ENCODE measurements around the gene NUP43.

DNA sequence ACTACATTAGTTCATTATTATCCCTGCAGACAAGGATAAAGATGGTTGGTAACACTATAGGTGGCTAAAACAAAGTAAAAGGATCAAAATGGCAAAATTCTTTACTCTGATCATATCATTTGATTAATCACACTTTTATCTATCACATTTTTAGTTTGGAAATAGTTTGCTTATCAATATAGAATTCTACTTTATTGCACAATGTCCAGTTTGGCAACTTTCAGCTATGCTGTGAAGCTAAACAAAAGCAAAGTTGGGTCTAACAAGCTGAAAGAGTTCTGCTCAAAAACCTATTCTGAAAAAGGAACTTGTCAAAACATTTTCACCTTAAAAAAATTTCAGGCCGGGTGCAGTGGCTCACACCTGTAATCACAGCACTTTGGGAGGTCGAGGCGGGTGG is 20.5 kb downstream of the NUP43 start:
- TF ChIP-seq CTCF (IDR thresholded peaks at IDR 0.05 in 2 of 3, conservative IDR thresholded peaks at IDR 0.05 in 1 of 3; ENCODE audit: control insufficient read depth in 2 of 3, extremely low read depth in 1 of 3, insufficient read depth in 1 of 3, low read depth in 3 of 3, low read length in 3 of 3) (no peak), MXI1 (IDR thresholded peaks at IDR 0.05; ENCODE audit: low read depth, low read length) (no peak), KAT2A (conservative IDR thresholded peaks at IDR 0.05; ENCODE audit: control insufficient read depth, low read depth, low read length) (no peak), PAX8 (IDR thresholded peaks at IDR 0.05) (no peak)
- TF ChIP-seq, protein P1, sequence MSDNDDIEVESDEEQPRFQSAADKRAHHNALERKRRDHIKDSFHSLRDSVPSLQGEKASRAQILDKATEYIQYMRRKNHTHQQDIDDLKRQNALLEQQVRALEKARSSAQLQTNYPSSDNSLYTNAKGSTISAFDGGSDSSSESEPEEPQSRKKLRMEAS (IDR thresholded peaks at IDR 0.05; ENCODE audit: low read depth, low read length): no peak

Measured in GM12878 (cell line).